H1 (cell line): ENCODE data around the gene RHOT1. TPM values are rescaled to one million over a fixed set of nuclear protein-coding genes. Genes with fewer than 3 reads are reported as not detected.

ENCODE experiments used
- RNF2 ChIP-seq: fragments of 200-900, 300-1000 bp; sonication (generic); IDR thresholded peaks from 2 replicates; pipeline ENCODE4 v1.7.1; 2016; ENCODE audit warnings: borderline replicate concordance, low read depth, mild to moderate bottlenecking, antibody characterized with exemption, low read length; ENCODE audit not compliant: poor library complexity, severe bottlenecking; ENCODE audit errors: missing control alignments
- polyA plus RNA-seq, 7 experiments: library from polyadenylated mRNA; depleted of rRNA in 3 of 7; stranded (reverse) in 5 of 7; unstranded in 2 of 7; fragments of >200 nt in 5 of 7; fragments of 200-250 nt in 2 of 7; gene quantifications; 1 replicate in 5 of 7; 2 replicates in 1 of 7; 4 replicates in 1 of 7; pipeline versions ENCODE4 v1.2.1 to v1.2.3, GENCODE V29; 2011 to 2013; ENCODE audit warnings: missing spikeins in 2 of 7, mixed read lengths in 2 of 7
- total RNA-seq: library from RNA; stranded (reverse); fragmentation: NEBNext Ultra II Directional; extraction: Animal tissue kit (Norgen Biotek cat#: 25700); gene quantifications from 2 replicates; pipeline ENCODE4 v1.2.1, GENCODE V29; 2021

The RHOT1 gene
- total and polyA plus RNA-seq, 2 of the 8 experiments (the other 6 are each of a cell fraction or from before 2014, with no cell fraction given), result 34.2 to 38.2 TPM

- TF ChIP-seq RNF2, result no peak
These were observed 110.9 kb downstream of the RHOT1 start (continued) for GRCh38 chr17:32253117-32253611.
